ENCODE data around the gene BOC.

DNA sequence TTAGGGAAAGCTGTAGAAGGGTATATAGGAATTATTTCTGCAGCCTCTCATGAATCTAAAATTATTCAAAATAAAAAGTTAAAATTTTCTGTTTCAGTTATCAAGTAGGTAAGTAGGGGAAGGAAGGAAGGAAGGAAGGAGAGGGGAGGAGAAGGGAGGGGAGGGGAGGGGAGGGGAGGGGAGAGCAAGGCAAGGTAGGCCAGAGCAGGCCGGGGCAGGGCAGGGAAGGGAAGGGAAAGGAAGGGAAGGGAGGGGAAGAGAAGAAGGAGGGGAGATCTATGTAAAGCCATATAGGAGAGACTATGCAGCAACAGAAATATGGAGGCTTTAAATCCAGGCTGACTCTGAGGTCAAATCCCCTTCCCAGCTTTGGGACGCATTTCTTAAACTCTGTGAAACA lies 38.3 kb upstream of the BOC start:
- TF ChIP-seq, protein P1, sequence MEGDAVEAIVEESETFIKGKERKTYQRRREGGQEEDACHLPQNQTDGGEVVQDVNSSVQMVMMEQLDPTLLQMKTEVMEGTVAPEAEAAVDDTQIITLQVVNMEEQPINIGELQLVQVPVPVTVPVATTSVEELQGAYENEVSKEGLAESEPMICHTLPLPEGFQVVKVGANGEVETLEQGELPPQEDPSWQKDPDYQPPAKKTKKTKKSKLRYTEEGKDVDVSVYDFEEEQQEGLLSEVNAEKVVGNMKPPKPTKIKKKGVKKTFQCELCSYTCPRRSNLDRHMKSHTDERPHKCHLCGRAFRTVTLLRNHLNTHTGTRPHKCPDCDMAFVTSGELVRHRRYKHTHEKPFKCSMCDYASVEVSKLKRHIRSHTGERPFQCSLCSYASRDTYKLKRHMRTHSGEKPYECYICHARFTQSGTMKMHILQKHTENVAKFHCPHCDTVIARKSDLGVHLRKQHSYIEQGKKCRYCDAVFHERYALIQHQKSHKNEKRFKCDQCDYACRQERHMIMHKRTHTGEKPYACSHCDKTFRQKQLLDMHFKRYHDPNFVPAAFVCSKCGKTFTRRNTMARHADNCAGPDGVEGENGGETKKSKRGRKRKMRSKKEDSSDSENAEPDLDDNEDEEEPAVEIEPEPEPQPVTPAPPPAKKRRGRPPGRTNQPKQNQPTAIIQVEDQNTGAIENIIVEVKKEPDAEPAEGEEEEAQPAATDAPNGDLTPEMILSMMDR (IDR thresholded peaks at IDR 0.05) = no peak
- no peak for TF ChIP-seq POLR2AphosphoS5 (IDR thresholded peaks at IDR 0.05)
- TF ChIP-seq POLR2A (IDR thresholded peaks at IDR 0.05) = no peak

Measured in breast epithelium (tissue), 3 donors.